ENCODE measurements around the gene GNA12.

DNA sequence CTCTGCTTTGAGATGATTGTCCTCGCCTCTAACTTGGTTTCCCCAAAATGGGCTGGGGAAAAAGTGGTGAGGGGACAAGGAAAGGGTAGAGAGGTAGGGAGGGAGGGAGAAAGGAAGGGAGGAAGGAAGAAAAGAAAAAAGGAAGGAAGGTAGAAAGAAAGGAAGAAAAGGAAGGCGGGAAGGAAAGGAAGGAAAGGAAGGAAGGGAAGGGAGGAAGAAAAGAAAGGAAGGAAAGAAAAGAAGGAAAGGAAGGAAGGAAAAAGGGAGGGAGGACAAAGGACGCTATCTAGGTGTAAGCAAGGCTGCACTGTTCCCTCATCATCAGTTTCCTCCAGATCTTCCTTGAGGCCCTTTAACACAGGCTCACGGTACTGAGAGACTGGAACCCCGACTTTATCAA lies 2.2 kb downstream of the GNA12 start:
- TF ChIP-seq, protein P1, sequence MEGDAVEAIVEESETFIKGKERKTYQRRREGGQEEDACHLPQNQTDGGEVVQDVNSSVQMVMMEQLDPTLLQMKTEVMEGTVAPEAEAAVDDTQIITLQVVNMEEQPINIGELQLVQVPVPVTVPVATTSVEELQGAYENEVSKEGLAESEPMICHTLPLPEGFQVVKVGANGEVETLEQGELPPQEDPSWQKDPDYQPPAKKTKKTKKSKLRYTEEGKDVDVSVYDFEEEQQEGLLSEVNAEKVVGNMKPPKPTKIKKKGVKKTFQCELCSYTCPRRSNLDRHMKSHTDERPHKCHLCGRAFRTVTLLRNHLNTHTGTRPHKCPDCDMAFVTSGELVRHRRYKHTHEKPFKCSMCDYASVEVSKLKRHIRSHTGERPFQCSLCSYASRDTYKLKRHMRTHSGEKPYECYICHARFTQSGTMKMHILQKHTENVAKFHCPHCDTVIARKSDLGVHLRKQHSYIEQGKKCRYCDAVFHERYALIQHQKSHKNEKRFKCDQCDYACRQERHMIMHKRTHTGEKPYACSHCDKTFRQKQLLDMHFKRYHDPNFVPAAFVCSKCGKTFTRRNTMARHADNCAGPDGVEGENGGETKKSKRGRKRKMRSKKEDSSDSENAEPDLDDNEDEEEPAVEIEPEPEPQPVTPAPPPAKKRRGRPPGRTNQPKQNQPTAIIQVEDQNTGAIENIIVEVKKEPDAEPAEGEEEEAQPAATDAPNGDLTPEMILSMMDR (IDR thresholded peaks at IDR 0.05; ENCODE audit: insufficient read depth, low read length) = no peak
- TF ChIP-seq GABPA (IDR thresholded peaks at IDR 0.05; ENCODE audit: low read depth) (no peak), POLR2AphosphoS5 (IDR thresholded peaks at IDR 0.05; ENCODE audit: low read depth) (no peak)
- TF ChIP-seq, protein P2, sequence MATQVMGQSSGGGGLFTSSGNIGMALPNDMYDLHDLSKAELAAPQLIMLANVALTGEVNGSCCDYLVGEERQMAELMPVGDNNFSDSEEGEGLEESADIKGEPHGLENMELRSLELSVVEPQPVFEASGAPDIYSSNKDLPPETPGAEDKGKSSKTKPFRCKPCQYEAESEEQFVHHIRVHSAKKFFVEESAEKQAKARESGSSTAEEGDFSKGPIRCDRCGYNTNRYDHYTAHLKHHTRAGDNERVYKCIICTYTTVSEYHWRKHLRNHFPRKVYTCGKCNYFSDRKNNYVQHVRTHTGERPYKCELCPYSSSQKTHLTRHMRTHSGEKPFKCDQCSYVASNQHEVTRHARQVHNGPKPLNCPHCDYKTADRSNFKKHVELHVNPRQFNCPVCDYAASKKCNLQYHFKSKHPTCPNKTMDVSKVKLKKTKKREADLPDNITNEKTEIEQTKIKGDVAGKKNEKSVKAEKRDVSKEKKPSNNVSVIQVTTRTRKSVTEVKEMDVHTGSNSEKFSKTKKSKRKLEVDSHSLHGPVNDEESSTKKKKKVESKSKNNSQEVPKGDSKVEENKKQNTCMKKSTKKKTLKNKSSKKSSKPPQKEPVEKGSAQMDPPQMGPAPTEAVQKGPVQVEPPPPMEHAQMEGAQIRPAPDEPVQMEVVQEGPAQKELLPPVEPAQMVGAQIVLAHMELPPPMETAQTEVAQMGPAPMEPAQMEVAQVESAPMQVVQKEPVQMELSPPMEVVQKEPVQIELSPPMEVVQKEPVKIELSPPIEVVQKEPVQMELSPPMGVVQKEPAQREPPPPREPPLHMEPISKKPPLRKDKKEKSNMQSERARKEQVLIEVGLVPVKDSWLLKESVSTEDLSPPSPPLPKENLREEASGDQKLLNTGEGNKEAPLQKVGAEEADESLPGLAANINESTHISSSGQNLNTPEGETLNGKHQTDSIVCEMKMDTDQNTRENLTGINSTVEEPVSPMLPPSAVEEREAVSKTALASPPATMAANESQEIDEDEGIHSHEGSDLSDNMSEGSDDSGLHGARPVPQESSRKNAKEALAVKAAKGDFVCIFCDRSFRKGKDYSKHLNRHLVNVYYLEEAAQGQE (IDR thresholded peaks at IDR 0.05; ENCODE audit: insufficient replicate concordance, low read depth) = no peak

Data from HL-60 (cell line).